ENCODE data around the gene CYBA. TPM values are rescaled to one million over a fixed set of nuclear protein-coding genes. Genes with fewer than 3 reads are reported as not detected.

CYBA gene
- total RNA-seq, 1 donor from 2014 or later: 188 TPM

DNA sequence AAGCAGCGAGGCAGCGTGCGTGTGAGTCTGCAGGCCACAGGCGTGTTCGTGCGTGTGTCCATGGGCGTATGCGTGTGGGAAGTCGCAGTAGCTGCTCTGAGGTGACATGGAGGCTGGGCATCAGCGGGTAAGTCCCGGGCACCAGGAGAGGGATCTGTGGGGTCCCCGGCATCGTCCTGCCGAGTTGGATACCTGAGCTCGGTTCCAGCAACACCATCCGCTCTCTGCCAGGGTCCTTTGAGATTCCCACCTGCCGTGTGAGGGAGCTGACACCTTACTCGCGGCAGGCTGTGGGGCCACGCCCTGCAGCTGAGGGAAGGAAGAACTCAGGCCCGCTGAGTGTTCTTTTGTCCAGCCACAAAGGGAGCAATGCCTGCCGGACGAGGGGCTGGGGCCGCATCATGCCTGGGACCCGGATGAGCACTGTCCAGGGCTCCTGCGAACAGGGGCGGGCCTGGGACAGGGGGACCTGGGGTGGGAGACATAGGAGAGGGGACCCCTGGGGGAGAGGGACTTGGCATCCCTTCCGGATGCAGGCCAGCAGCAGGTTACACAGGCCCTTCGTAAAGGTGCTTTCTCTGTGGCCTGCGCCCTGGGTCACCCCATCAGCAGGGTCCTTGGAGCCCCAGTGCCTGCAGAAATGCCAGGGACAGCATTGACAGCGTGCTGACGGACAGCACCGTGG, 40.4 kb upstream of the CYBA start:
- H3K27me3 ChIP-seq: no peaks in the 10 kb centered on the region
- peaks cover 8% of the 10 kb centered on the region for H3K4me1 ChIP-seq

DNA sequence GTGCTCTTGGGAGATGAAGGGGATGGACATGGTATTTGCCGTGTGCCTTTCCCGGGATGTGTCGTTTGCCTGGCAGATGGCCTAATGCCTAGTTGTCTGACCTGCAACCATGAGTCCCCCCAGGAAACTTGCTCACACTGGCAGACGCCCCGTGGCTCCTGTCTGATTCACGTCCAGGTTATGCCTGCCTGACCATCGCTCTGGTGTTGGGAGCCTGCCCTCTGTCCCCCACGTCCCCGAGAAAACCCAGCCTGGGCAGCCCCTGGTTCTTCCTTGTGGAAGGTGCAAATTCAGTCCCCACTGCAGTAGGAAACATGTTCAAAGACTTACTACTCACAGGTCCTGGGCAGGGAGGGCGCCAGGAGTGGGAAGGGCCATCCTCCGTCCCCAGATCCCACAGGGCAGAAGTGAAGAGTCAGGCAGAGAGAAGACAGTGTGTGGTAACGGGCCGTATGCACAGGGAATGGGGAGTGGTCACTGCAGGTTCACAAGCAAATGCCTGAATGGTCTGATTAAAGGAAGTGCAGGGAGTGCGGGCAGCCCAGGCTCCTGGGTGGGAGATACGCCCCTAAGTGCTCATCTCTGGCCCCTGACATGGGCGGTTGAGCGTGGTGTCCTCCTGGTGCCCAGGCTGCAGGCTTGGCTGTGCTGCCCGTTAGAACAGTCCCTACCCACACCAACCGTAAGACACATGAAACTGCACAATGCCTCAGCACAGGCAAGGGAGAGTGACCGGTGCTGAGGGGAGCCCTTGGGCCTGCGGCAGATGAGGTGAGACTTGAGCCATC, 39.7 kb upstream of the CYBA start:
- no peak for DNase-seq (ENCODE audit: extremely low spot score in 2 of 2)
- no peaks in the 10 kb centered on the region for H3K27me3 ChIP-seq
- TF ChIP-seq, protein P1, sequence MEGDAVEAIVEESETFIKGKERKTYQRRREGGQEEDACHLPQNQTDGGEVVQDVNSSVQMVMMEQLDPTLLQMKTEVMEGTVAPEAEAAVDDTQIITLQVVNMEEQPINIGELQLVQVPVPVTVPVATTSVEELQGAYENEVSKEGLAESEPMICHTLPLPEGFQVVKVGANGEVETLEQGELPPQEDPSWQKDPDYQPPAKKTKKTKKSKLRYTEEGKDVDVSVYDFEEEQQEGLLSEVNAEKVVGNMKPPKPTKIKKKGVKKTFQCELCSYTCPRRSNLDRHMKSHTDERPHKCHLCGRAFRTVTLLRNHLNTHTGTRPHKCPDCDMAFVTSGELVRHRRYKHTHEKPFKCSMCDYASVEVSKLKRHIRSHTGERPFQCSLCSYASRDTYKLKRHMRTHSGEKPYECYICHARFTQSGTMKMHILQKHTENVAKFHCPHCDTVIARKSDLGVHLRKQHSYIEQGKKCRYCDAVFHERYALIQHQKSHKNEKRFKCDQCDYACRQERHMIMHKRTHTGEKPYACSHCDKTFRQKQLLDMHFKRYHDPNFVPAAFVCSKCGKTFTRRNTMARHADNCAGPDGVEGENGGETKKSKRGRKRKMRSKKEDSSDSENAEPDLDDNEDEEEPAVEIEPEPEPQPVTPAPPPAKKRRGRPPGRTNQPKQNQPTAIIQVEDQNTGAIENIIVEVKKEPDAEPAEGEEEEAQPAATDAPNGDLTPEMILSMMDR (IDR thresholded peaks at IDR 0.05): no peak
- no peak for TF ChIP-seq POLR2A (IDR thresholded peaks at IDR 0.05)
- no peaks in the 10 kb centered on the region for H3K9me3 ChIP-seq
- no peak overlapping the region for H3K4me3 ChIP-seq
- H3K36me3 ChIP-seq: no peaks in the 10 kb centered on the region
- H3K4me1 ChIP-seq: peaks cover 15% of the 10 kb centered on the region
- H3K27ac ChIP-seq: no peak overlapping the region
- intact Hi-C loops (cut with DNase I): no loop called here

More for the DNA sequence above, 40.4 kb upstream of the CYBA start:
- DNase-seq (ENCODE audit: extremely low spot score in 2 of 2): no peak
- intact Hi-C loops (cut with DNase I): no loop called here
- H3K4me3 ChIP-seq: no peak overlapping the region
- H3K27ac ChIP-seq: no peak overlapping the region
- H3K9me3 ChIP-seq: no peaks in the 10 kb centered on the region
- H3K36me3 ChIP-seq: no peaks in the 10 kb centered on the region
- TF ChIP-seq, protein P1 (IDR thresholded peaks at IDR 0.05): no peak
- no peak for TF ChIP-seq POLR2AphosphoS5 (IDR thresholded peaks at IDR 0.05; ENCODE audit: insufficient read depth in 1 of 2, low read depth in 1 of 2)

DNA sequence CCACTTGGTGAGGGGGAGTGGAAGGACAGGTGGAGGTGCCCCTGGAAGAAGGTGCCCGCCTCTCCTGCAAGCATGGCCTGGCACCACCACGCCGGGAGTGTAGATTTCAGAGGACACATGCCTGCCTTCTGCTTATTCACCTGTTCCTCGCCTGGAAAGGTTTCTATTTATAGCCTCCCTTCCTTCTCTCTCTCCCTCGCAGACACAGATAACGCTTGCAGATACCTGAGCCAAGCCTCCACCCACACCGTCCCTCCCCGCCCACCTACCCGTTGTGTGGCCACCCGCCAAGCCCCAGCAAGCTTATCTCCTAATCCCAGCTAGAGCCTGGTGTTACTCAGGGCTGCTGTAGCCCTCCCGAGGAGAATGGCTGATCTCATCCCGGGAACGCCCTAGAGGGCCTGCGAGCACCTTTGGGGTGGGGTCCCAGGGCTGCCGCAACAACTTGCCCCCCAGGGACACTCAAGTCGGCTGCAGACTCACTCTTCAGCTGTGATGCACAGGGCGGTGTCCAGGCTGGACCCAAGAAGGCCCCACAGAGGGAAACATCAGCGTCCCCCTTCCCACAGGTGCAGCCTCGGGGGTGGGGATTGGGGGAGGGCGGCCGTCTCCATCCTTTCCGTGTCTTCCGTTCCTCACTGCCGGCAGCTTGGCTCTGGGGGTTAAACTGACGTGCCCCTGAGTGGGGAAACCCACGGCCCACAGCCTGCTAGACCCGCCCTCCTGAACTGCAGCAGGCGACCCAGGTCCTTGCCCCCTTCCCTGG, 37.3 kb upstream of the CYBA start:
- H3K36me3 ChIP-seq: no peaks in the 10 kb centered on the region
- no peak overlapping the region for H3K4me3 ChIP-seq
- no peak for TF ChIP-seq POLR2A (IDR thresholded peaks at IDR 0.05)
- TF ChIP-seq, protein P1 (IDR thresholded peaks at IDR 0.05): no peak
- no peak for TF ChIP-seq POLR2AphosphoS5 (IDR thresholded peaks at IDR 0.05; ENCODE audit: insufficient read depth in 1 of 2, low read depth in 1 of 2)
- no peak for DNase-seq (ENCODE audit: extremely low spot score in 2 of 2)
- H3K27me3 ChIP-seq: no peaks in the 10 kb centered on the region
- intact Hi-C loops (cut with DNase I): loop anchor here (10.0 kb wide), 1 partner anchor 57 kb away; no protein-coding TSS in a partner anchor
- H3K27ac ChIP-seq: no peak overlapping the region
- H3K4me1 ChIP-seq: peaks cover 24% of the 10 kb centered on the region
- no peaks in the 10 kb centered on the region for H3K9me3 ChIP-seq

DNA sequence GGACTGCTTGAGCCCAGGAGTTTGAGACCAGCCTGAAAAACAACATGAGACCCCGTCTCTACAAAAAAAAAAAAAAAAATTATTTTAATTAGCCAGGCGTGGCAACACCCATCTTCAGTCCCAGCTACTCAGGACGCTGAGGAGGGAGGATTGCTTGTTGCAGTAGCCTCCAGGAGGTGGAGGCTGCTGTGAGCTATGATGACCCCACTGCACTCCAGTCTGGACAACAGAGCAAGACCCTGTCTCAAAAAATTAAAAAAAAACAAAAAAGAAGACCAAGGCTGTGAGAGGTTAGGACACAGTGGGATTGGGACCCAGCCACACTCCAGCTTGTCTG, 36.8 kb upstream of the CYBA start:
- Histone ChIP-seq H3K4me1 (peaks cover 24% of the 10 kb centered on the region), H3K27ac (no peak overlapping the region), H3K4me3 (no peak overlapping the region), H3K9me3 (no peaks in the 10 kb centered on the region), H3K36me3 (no peaks in the 10 kb centered on the region), H3K27me3 (no peaks in the 10 kb centered on the region)
- intact Hi-C loops (cut with DNase I): loop anchor here (10.0 kb wide), 1 partner anchor 57 kb away; no protein-coding TSS in a partner anchor
- TF ChIP-seq POLR2A (IDR thresholded peaks at IDR 0.05): no peak
- no peak for TF ChIP-seq POLR2AphosphoS5 (IDR thresholded peaks at IDR 0.05; ENCODE audit: insufficient read depth in 1 of 2, low read depth in 1 of 2)
- TF ChIP-seq, protein P1 (IDR thresholded peaks at IDR 0.05): no peak
- no peak for DNase-seq (ENCODE audit: extremely low spot score in 2 of 2)
